GM20431 (cell line): ENCODE data around the gene SMC5.
"Not testable (repeated sequence)": the region's sequence is repeated elsewhere in the genome, so short reads cannot be mapped to it uniquely, and the experiment has no call there.

Experiments used
- in situ Hi-C: fragments of 300-500 bp; cut with MseI, MboI; formaldehyde crosslinking; loops from one replicate; pipeline ENCODE4 v1.15.0; 2020; ENCODE audit warnings: low sequenced_read_pairs; ENCODE audit not compliant: unreplicated experiment

The SMC5 gene

GRCh38 chr9:70258692-70259511 is at the start of gene SMC5:
SMC5 (plus strand) TSS chr9:70258978; CDS start chr9:70259079, 101 bp downstream.
- in situ Hi-C loops, result no loop called here

- in situ Hi-C loops, result no loop called here
Observed at GRCh38 chr9:70217029-70217428, 41.7 kb upstream of the SMC5 start.

- in situ Hi-C loops, result no loop called here
Observed at GRCh38 chr9:70218767-70219166, 40.0 kb upstream of the SMC5 start.

GRCh38 chr9:70220216-70220615 is 38.6 kb upstream of the SMC5 start:
- in situ Hi-C loops, result no loop called here

- in situ Hi-C loops, result no loop called here
Observed at GRCh38 chr9:70222354-70222753, 36.4 kb upstream of the SMC5 start.

GRCh38 chr9:70228118-70228517 is 30.7 kb upstream of the SMC5 start:
- in situ Hi-C loops, result no loop called here

GRCh38 chr9:70228611-70229010 is 30.2 kb upstream of the SMC5 start:
- in situ Hi-C loops, result no loop called here

GRCh38 chr9:70229026-70229425 is 29.8 kb upstream of the SMC5 start:
- in situ Hi-C loops, result no loop called here

- in situ Hi-C loops, result no loop called here
Observed at GRCh38 chr9:70229579-70229978, 29.2 kb upstream of the SMC5 start.

GRCh38 chr9:70232476-70232875 is 26.3 kb upstream of the SMC5 start:
- in situ Hi-C loops, result no loop called here

- in situ Hi-C loops, result not testable (repeated sequence)
Observed at GRCh38 chr9:70234208-70234607, 24.6 kb upstream of the SMC5 start.

- in situ Hi-C loops, result not testable (repeated sequence)
Observed at GRCh38 chr9:70245952-70246351, 12.8 kb upstream of the SMC5 start.

- in situ Hi-C loops, result no loop called here
Observed at GRCh38 chr9:70250221-70250620, 8.6 kb upstream of the SMC5 start.

GRCh38 chr9:70255486-70255885 is 3.3 kb upstream of the SMC5 start:
- in situ Hi-C loops, result no loop called here

GRCh38 chr9:70256123-70256551 is 2.6 kb upstream of the SMC5 start:
- in situ Hi-C loops, result no loop called here

GRCh38 chr9:70257502-70257901 is 1.3 kb upstream of the SMC5 start:
- in situ Hi-C loops, result no loop called here

- in situ Hi-C loops, result no loop called here
Observed at GRCh38 chr9:70257991-70258691, 637 bp upstream of the SMC5 start.

- in situ Hi-C loops, result no loop called here
Observed at GRCh38 chr9:70259512-70259802, 679 bp downstream of the SMC5 start.

GRCh38 chr9:70260007-70260443 is 1.2 kb downstream of the SMC5 start:
- in situ Hi-C loops, result no loop called here

- in situ Hi-C loops, result no loop called here
Observed at GRCh38 chr9:70260606-70261005, 1.8 kb downstream of the SMC5 start.

GRCh38 chr9:70261131-70261870 is 2.5 kb downstream of the SMC5 start:
- in situ Hi-C loops, result no loop called here
